Measurements from ENCODE around the gene LPAR1.

DNA sequence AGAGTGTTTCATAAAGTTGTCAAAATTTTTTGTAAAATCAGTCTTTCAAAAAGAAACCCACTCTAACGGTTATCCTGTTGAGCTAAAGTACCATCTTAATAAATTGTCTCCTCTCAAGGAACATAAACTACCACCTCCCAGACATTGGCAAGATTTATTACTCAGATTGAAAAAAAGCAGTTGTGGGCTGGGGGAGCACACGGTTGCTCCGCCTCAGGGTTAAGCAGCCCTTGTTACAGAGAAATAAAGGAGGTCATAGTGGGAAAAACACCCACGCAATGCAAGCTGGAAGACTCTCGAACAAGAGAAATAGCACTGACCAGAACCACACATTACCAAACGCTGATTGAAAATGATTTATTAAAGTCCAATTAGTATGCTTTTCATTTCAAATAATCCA lies 165.3 kb downstream of the LPAR1 start:
- TF ChIP-seq, protein P1, sequence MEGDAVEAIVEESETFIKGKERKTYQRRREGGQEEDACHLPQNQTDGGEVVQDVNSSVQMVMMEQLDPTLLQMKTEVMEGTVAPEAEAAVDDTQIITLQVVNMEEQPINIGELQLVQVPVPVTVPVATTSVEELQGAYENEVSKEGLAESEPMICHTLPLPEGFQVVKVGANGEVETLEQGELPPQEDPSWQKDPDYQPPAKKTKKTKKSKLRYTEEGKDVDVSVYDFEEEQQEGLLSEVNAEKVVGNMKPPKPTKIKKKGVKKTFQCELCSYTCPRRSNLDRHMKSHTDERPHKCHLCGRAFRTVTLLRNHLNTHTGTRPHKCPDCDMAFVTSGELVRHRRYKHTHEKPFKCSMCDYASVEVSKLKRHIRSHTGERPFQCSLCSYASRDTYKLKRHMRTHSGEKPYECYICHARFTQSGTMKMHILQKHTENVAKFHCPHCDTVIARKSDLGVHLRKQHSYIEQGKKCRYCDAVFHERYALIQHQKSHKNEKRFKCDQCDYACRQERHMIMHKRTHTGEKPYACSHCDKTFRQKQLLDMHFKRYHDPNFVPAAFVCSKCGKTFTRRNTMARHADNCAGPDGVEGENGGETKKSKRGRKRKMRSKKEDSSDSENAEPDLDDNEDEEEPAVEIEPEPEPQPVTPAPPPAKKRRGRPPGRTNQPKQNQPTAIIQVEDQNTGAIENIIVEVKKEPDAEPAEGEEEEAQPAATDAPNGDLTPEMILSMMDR (IDR thresholded peaks at IDR 0.05): no peak
- TF ChIP-seq EP300 (IDR thresholded peaks at IDR 0.05): no peak
- TF ChIP-seq POLR2A (IDR thresholded peaks at IDR 0.05): no peak
